HUES64 (cell line): Measurements from ENCODE around the gene ATXN10.
A peak's percentile ranks its signal among the peaks of the same experiment; 100 is the strongest.

Experiments used
- H3K27ac ChIP-seq: 2 replicates; pipeline ENCODE4 v1.7.0; 2013; ENCODE audit warnings: low read depth, low read length, inconsistent platforms
- H3K27me3 ChIP-seq: 2 replicates; pipeline ENCODE4 v1.6.1; 2013; ENCODE audit warnings: mild to moderate bottlenecking, low read length; ENCODE audit not compliant: insufficient read depth
- H3K36me3 ChIP-seq: 2 replicates; pipeline ENCODE4 v1.6.1; 2013; ENCODE audit warnings: mild to moderate bottlenecking, low read length; ENCODE audit not compliant: insufficient read depth
- H3K4me1 ChIP-seq: 2 replicates; pipeline ENCODE4 v1.6.1; 2013; ENCODE audit warnings: mild to moderate bottlenecking, low read length, moderate library complexity; ENCODE audit not compliant: insufficient read depth
- H3K4me3 ChIP-seq: 2 replicates; pipeline ENCODE4 v1.5.1; 2013; ENCODE audit warnings: mild to moderate bottlenecking, low read length, moderate library complexity
- H3K9ac ChIP-seq: 2 replicates; pipeline ENCODE4 v1.6.1; 2013; ENCODE audit warnings: mild to moderate bottlenecking, low read depth, low read length
- H3K9me3 ChIP-seq: 2 replicates; pipeline ENCODE4 v1.6.1; 2013; ENCODE audit warnings: low read depth, low read length; ENCODE audit not compliant: insufficient read depth
- WGBS: fragments of 150-250, 120-280 bp; methylation state at CpG from one replicate; pipeline ENCODE4 v1.1.7; 2013; ENCODE audit warnings: missing lambda C conversion rate; 5-methylcytosine and 5-hydroxymethylcytosine counted together

The ATXN10 gene

DNA sequence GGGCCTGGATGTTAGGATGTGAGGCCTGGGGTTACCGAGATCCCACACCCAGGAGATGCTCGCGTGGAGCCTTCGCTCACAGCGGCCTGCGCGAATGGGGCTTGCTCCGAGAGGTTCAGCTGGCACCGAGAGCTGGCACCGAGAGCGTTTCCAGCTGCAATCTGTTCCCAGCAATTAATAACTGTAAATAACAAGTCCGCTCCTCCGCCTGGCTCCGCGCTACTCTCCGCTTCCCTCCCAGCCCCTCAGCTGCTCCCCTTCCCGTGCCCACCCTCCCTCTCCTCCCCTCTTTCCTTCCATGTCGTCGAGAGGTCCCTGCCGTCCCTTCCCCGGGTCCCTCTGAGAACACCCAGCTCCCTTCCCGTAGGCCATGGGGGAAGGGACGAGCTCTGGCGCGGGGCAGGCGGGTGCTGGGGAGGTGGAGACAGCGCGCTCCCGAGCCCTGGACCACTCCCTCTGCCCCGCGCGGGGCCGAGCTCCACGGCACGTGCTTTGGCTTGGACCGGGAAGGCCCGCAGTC is 194.6 kb downstream of the ATXN10 start:
- Histone ChIP-seq H3K9ac (no peak overlapping the region), H3K4me3 (peak overlapping the region; percentile 40), H3K9me3 (no peaks in the 10 kb centered on the region), H3K4me1 (no peaks in the 10 kb centered on the region), H3K27me3 (peaks cover 60% of the 10 kb centered on the region), H3K36me3 (no peaks in the 10 kb centered on the region), H3K27ac (no peak overlapping the region)
- WGBS = 41% methylated on average over 37 of the region's 37 CpGs

DNA sequence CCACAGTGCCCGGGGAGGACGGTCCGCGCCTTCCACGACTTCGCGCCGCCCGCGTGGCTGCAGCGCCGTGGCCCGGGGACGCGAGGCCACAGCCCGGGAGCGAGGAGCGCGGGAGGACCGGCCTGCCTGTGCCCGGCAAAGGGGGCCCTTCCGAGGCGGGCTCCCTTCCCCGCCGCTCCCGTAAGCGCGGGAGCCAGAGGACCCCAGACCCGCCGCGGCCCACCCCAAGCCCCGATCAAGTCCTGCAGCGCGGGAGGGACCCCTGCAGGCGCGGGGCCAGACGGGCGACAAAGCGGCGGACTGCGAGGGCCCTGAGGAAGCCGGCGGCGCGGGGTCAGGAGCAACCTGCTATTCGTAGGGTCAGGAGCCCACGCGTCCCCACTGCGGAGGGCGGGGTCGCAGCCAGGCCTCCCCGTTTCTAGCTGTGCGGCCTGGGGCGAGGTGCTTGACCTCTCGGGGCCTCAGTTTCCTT is 195.0 kb downstream of the ATXN10 start:
- peak overlapping the region; percentile 40 for H3K4me3 ChIP-seq
- H3K4me1 ChIP-seq = no peaks in the 10 kb centered on the region
- 3% methylated on average over 55 of the region's 55 CpGs for WGBS
- peaks cover 60% of the 10 kb centered on the region for H3K27me3 ChIP-seq
- no peaks in the 10 kb centered on the region for H3K36me3 ChIP-seq
- H3K9me3 ChIP-seq = no peaks in the 10 kb centered on the region
- peak overlapping the region; percentile 21; the same call in 1 of the 2 replicates for H3K9ac ChIP-seq
- H3K27ac ChIP-seq = no peak overlapping the region

DNA sequence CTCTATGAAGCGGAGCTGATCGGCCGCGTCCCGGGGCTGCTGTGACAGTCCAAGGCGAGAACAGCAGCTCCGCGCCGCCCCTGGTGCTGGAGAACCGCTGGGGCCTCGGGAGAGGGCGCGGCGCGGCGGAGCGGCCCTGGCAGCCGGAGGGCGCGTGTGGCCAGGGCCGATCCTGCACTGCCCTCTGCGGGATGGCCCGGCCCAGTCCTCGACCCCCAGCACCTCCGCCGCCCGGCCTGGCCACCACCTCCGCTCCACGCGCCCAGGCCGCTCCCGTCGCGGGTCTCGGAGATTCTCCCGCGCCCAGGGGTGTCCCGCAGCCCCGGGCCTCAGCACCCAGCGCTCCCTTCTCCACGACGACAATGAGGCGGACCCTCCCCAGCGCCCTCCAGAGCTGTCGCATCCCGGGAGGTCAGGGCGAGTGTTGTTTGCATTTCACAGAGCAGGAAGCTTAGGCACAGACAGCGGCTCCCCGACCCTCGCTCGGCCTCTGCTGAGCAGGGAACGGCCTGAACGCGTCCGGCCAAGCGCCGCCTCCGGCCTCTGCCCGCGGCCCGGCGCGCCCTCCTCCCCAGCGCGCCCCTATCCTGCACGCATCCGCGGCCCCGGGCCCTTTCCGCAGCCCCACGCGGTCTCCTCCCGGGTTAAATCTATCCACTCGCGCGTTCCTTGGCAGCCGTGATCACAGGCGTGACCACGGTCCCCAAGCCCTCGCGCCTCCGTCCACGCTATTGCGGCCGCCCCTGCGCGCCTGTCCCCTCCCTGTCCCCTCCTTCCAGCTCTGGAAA is 195.7 kb downstream of the ATXN10 start:
- WGBS = 2% methylated on average over 87 of the region's 87 CpGs
- Histone ChIP-seq H3K36me3 (no peaks in the 10 kb centered on the region), H3K4me1 (no peaks in the 10 kb centered on the region), H3K4me3 (peak overlapping the region; percentile 40), H3K9me3 (no peaks in the 10 kb centered on the region), H3K9ac (peak overlapping the region; percentile 21; the same call in 1 of the 2 replicates), H3K27me3 (peaks cover 60% of the 10 kb centered on the region), H3K27ac (no peak overlapping the region)

DNA sequence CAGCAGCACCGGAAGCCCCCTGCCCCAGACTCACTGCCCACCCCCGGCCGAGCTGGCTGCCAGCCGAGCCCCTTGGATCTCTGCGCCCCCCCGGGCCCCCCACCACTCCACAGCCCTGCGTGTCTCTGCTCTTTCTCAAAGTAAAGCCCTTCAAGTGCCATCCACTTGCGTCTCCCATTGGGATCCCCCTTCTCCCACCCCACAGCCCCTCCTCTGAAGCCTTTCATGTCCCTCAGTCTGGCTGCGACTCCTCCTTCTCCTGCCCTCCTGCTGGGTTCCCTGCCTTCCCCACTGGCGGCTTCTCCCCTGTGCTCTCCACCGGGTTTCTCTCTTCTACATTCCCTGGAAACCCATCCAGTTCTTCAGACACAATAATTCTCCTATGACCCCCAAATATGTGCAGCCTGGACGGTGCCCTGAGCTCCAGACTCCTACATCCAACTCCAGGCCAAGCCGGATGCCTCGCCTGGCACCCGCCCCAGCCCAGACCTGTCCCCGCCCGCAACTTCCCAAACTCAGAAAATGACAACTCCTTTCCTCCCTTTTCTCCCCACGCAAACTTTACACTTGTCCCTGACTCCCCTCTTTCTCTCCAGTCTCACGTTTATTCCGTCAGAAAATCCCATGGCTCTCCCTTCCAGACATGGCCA is 196.4 kb downstream of the ATXN10 start:
- no peaks in the 10 kb centered on the region for H3K36me3 ChIP-seq
- no peak overlapping the region for H3K9ac ChIP-seq
- peaks cover 4% of the 10 kb centered on the region; the same call in 1 of the 2 replicates for H3K9me3 ChIP-seq
- no peak overlapping the region for H3K27ac ChIP-seq
- peak overlapping the region; percentile 40; the same call in 1 of the 2 replicates for H3K4me3 ChIP-seq
- peaks cover 60% of the 10 kb centered on the region for H3K27me3 ChIP-seq
- 38% methylated on average over 20 of the region's 20 CpGs for WGBS
- no peaks in the 10 kb centered on the region for H3K4me1 ChIP-seq

DNA sequence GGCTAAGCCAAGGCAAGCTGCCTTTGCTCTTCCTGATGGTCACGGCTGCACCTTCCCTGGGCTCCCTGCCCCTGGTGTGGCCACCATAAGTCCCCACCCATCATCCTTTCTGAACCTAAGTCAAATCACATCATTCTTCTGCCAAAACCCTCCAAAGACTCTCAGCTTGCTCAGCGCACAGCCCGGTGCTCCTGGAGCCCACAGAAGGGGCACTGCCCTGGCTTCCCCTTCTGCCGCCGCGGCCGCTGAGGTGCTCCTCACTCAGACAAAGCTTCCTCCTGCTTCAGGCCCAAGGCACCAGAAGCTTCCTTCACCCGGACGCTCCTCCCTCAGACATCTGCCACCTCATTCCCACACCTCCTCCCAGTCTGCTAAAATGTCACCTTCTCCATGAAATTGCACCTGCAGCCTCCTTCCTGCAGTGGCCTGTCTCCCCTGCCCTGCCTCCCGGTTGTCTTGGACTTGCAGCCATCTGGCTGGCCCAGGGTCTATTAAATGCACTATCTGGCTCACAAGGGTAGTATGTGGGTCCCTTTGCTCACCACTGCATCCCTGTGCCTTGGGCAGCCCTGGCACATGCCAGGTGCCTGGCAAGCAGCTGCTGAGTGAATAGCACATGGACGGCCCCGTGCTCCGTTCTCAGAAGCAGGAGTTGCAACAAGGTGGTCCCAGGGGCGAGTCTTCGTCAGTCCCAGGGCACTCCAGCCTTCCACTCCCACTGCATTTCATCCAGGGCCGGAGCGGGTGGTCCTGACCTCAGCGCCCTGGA is 197.1 kb downstream of the ATXN10 start:
- no peaks in the 10 kb centered on the region for H3K4me1 ChIP-seq
- H3K27ac ChIP-seq = no peak overlapping the region
- H3K27me3 ChIP-seq = peaks cover 60% of the 10 kb centered on the region
- peaks cover 4% of the 10 kb centered on the region; the same call in 1 of the 2 replicates for H3K9me3 ChIP-seq
- H3K9ac ChIP-seq = no peak overlapping the region
- 90% methylated on average over 18 of the region's 18 CpGs for WGBS
- no peaks in the 10 kb centered on the region for H3K36me3 ChIP-seq
- H3K4me3 ChIP-seq = no peak overlapping the region

DNA sequence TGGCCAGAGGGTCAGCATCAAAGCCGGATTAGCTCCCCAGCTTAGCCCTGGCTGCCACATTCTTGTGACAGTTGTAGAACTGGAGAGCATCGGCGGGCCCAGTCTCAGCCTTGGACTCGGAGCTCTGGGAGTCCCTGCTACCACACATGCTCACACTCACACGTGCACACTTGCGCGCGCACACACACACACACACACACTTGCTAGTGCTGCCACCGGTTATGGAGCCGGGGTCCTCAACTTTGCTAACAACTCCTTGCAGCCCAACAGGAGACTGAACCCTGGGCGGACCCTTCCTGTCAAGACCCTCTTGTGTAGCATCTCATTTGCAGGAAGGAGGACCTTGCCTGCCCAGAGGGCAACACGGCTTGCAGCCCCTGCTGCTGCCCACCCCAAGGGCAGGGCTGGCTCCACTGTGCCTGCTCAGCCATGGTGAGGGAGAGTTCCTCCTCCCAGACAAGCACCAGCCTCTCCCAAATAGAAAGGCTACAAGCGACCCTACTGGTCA is 197.8 kb downstream of the ATXN10 start:
- no peaks in the 10 kb centered on the region for H3K4me1 ChIP-seq
- WGBS = 77% methylated on average over 13 of the region's 13 CpGs
- peaks cover 59% of the 10 kb centered on the region for H3K27me3 ChIP-seq
- peaks cover 4% of the 10 kb centered on the region; the same call in 1 of the 2 replicates for H3K9me3 ChIP-seq
- no peak overlapping the region for H3K27ac ChIP-seq
- no peaks in the 10 kb centered on the region for H3K36me3 ChIP-seq
- no peak overlapping the region for H3K4me3 ChIP-seq
- no peak overlapping the region for H3K9ac ChIP-seq

DNA sequence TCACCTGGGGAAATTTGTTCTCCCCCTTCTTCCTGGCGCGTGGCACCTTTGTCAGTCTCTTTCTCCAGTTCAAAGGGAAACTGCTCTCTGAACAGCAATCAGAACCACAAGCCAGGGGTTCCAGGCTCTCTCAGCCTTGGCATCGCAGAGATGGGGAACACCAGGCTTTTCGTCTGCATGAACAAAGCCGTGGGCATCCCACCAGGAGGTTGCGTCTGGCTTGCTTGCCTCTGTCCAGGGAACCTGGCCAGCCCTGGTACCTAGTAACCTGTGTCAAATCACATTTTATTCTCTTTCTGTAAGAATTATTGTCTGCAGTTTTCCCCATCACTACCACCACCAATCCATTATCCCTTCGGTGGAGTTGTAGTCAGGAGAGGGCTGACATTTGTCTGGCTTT is 198.4 kb downstream of the ATXN10 start:
- H3K27me3 ChIP-seq = peaks cover 53% of the 10 kb centered on the region
- 90% methylated on average over 7 of the region's 7 CpGs for WGBS
- peaks cover 4% of the 10 kb centered on the region; the same call in 1 of the 2 replicates for H3K9me3 ChIP-seq
- H3K4me3 ChIP-seq = no peak overlapping the region
- H3K36me3 ChIP-seq = no peaks in the 10 kb centered on the region
- H3K9ac ChIP-seq = no peak overlapping the region
- H3K4me1 ChIP-seq = no peaks in the 10 kb centered on the region
- H3K27ac ChIP-seq = no peak overlapping the region

DNA sequence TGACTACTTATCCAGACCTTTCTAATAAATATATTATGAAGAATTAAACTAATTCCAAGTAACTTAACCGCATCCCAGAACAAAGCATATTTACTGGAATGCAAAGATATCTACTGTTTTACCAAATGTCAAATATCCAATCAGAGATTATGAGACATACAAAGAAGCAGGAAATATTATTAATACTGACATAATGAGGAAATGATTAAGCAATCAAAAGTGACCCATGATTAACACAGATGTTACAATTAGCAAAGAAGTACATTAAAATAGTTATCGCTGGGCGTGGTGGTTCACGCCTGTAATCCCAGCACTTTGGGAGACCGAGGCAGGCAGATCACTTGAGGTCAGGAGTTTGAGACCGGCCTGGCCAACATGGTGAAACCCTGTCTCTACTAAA is 200.1 kb downstream of the ATXN10 start:
- H3K4me3 ChIP-seq = no peak overlapping the region
- H3K27me3 ChIP-seq = peaks cover 35% of the 10 kb centered on the region
- H3K36me3 ChIP-seq = no peaks in the 10 kb centered on the region
- H3K9ac ChIP-seq = no peak overlapping the region
- 97% methylated on average over 5 of the region's 6 CpGs for WGBS
- H3K27ac ChIP-seq = no peak overlapping the region
- H3K4me1 ChIP-seq = no peaks in the 10 kb centered on the region
- H3K9me3 ChIP-seq = peaks cover 4% of the 10 kb centered on the region; the same call in 1 of the 2 replicates

DNA sequence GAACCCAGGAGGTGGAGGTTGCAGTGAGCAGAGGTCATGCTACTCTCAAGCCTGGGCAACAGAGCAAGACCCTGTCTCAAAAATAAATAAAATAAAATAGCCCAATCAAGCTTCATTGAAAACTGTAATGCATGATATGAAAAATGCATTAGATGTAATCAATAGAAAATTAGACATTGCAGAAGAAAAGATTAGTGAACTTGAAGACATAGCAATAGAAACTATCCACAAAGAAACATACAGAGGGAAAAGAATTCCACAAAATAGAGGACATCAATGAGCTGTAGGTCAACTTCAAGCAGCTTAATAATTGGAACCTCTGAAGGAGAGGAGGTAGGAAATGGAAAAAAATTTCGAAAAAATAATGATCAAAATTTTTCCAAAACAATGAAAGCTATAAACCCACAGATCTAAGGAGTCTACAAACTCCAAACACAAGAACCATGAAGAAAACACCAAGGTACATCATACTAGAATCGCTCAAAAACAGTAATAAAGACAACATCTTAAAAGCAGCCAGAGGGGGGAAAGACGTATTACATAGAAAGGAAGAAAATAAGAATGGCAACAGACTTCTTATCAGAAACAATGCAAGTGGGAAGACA is 201.1 kb downstream of the ATXN10 start:
- WGBS = 95% methylated on average over 3 of the region's 3 CpGs
- H3K4me3 ChIP-seq = no peak overlapping the region
- H3K9ac ChIP-seq = no peak overlapping the region
- no peaks in the 10 kb centered on the region for H3K36me3 ChIP-seq
- peaks cover 25% of the 10 kb centered on the region for H3K27me3 ChIP-seq
- no peaks in the 10 kb centered on the region for H3K4me1 ChIP-seq
- no peak overlapping the region for H3K27ac ChIP-seq
- peaks cover 4% of the 10 kb centered on the region; the same call in 1 of the 2 replicates for H3K9me3 ChIP-seq
